Colon (tissue), 2 donors: ENCODE results near the gene ZNF337.
"Not testable (repeated sequence)": the region's sequence is repeated elsewhere in the genome, so short reads cannot be mapped to it uniquely, and the experiment has no call there.

Experiments
- FAIRE-seq: peaks from 2 replicates; lab custom pipeline; 2012; peaks lifted over from hg19 to GRCh38; lab: Jason Lieb, UNC
- donor health status: control.
- donor health status: control.

ZNF337 gene

GRCh38 chr20:25696371-25697131 lies at the start of gene ZNF337:
Gene ZNF337 (minus strand): TSS chr20:25696853. CDS start chr20:25686417, 10,436 bp downstream.
- FAIRE-seq = no peak

GRCh38 chr20:25745738-25746137 lies 49.1 kb upstream of the ZNF337 start:
- no peak for FAIRE-seq

GRCh38 chr20:25745100-25745499 lies 48.4 kb upstream of the ZNF337 start:
- no peak for FAIRE-seq

- no peak for FAIRE-seq
These were observed 47.6 kb upstream of the ZNF337 start for GRCh38 chr20:25744261-25744660.

- no peak for FAIRE-seq
These were observed 44.4 kb upstream of the ZNF337 start for GRCh38 chr20:25741088-25741487.

GRCh38 chr20:25739615-25740320 lies 43.1 kb upstream of the ZNF337 start:
- no peak for FAIRE-seq

- no peak for FAIRE-seq
These were observed 41.5 kb upstream of the ZNF337 start for GRCh38 chr20:25738198-25738597.

- FAIRE-seq = no peak
These were observed 37.2 kb upstream of the ZNF337 start for GRCh38 chr20:25733903-25734302.

GRCh38 chr20:25730862-25731261 lies 34.2 kb upstream of the ZNF337 start:
- FAIRE-seq = no peak

GRCh38 chr20:25726357-25726756 lies 29.7 kb upstream of the ZNF337 start:
- peak; percentile 21 for FAIRE-seq

- FAIRE-seq = no peak
These were observed 29.0 kb upstream of the ZNF337 start for GRCh38 chr20:25725639-25726038.

- FAIRE-seq = no peak
These were observed 27.3 kb upstream of the ZNF337 start for GRCh38 chr20:25723975-25724374.

GRCh38 chr20:25720285-25720684 lies 23.6 kb upstream of the ZNF337 start:
- no peak for FAIRE-seq

- not testable (repeated sequence) for FAIRE-seq
These were observed 22.5 kb upstream of the ZNF337 start for GRCh38 chr20:25718896-25719809.

GRCh38 chr20:25707695-25708094 lies 11.0 kb upstream of the ZNF337 start:
- no peak for FAIRE-seq

- no peak for FAIRE-seq
These were observed 10.1 kb upstream of the ZNF337 start for GRCh38 chr20:25706793-25707192.

- no peak for FAIRE-seq
These were observed 9.2 kb upstream of the ZNF337 start for GRCh38 chr20:25705830-25706351.

GRCh38 chr20:25704303-25704702 lies 7.7 kb upstream of the ZNF337 start:
- not testable (repeated sequence) for FAIRE-seq

GRCh38 chr20:25700835-25701234 lies 4.2 kb upstream of the ZNF337 start:
- FAIRE-seq = not testable (repeated sequence)

- FAIRE-seq = no peak
These were observed 3.3 kb upstream of the ZNF337 start for GRCh38 chr20:25699914-25700313.

GRCh38 chr20:25697132-25697446 lies 436 bp upstream of the ZNF337 start:
- peak; percentile 65 for FAIRE-seq
